ENCODE measurements around the gene DNAJC22.

The DNAJC22 gene

DNA sequence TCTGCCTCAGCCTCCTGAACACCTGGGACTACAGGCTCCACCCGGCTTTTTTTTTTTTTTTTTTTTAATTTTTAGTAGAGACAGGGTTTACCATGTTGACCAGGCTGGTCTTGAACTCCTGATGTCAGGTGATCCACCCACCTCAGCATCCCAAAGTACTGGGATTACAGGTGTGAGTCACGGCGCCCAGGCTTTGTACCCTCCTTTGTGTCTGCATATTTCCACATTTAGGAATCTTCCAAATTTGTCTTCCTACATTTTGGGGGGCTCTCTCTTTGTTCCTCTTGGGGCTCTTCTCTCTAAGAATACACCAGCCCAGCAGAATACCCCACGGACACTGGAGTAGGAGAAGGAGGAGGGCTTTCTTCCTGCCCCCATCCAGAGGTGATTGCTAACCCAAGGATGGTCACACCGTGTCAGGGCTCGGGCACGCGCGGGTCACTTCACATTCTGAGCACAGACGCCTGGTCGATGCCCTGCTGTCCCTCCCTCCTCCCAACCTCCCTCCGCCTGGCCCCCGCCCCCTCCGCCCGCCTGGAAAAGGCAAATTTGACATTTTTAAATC is 2.1 kb upstream of the DNAJC22 start:
- DNase-seq (ENCODE audit: low read depth in 1 of 2, low spot score in 1 of 2), result no peak

DNA sequence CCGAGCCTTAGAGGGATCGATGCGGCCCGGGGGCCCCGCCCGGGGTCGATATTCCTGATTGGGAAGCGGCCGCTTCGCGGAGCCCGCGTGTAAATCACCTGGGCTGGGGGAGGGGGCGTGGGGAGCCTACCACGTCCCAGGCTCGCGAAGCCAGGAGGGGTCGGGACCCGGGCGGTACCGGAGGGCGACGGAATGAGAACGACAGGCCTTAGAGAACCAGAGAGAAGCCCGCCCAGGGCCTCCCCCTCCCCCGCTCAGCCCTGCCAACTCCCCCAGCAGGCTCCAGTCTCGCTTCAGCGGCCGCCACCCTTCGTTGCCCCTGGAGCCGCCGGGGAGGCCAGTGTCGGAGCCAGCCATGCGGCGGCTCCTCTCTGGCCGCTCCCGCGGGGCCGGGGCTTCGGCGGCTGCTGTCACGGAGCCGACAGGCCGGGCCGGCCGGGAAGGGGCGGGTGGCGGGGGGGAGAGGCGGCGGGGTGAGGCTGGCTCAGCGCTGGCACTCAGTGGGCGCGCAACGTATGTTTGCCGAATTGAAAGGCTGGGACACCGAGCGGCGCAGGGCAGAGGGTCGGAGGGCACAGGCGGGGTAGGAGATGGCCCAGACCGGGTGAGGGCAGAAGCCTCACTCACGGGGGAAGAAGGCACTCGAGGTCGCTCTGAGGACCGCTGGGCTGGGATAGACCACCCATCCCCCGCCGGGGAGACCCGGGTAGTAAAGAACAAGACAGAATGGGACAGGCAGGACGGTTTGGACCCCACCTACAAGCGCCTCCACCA is 1.4 kb upstream of the DNAJC22 start:
- DNase-seq (ENCODE audit: low read depth in 1 of 2, low spot score in 1 of 2), result no peak

- no peak for DNase-seq (ENCODE audit: low read depth in 1 of 2, low spot score in 1 of 2)
These were observed 646 bp upstream of the DNAJC22 start for GRCh38 chr12:49345825-49346658.

DNA sequence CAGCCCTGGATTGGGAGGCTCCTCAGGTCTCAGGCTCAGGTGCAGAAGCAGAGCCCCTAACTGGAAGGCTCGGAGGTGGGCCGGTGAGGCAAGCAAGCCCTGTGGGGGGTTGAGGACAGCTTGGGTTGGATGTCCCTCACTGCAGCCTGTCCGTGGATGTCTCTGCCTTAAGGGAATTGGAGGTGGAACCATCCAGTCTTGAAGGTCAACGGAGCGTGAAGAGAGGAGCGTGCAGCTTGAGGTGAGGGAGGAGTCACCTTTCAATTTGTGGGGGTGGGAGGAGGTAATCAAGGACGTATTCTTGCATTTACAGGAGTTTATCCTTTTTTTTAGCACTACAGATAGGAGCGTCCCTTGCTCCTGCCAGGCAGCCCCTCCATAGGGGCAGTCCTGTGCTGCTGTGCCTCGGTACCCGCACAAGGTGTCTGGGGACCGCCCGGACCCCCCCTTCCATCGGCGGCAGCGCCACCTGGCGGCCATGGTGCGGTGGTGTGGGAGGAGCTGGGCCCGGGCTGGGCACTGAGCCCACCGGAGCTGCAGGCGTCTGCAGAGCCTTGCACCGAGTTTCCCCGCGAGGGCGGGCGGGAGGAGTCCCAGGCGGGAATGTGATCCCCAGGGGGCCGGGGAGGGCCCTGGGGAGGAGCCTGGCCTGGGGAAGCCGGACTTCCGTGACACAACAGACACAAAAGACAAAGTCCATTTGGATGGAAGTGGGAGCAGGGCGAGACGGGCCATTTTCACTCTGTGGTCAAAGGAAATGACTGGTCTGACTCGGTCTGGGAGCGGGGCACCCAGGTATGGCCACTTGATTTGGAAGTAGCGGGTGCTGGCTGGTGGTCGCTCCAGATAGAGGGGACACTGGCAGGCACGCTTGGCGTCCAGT is 864 bp downstream of the DNAJC22 start:
- DNase-seq (ENCODE audit: low read depth in 1 of 2, low spot score in 1 of 2), result peak; percentile 55 to 72

DNA sequence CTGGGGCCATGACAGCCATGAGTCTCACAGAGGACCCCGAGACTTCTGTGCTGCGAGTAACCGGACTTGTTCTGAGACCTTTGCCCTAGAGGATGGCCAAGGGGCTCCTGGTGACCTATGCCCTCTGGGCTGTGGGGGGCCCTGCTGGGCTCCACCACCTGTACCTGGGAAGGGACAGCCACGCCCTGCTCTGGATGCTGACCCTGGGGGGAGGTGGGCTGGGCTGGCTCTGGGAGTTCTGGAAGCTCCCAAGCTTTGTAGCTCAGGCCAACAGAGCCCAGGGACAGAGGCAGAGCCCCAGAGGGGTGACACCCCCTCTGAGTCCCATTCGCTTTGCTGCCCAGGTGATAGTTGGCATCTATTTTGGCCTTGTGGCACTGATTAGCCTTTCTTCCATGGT is 2.1 kb downstream of the DNAJC22 start:
- DNase-seq (ENCODE audit: low read depth in 1 of 2, low spot score in 1 of 2), result no peak

DNA sequence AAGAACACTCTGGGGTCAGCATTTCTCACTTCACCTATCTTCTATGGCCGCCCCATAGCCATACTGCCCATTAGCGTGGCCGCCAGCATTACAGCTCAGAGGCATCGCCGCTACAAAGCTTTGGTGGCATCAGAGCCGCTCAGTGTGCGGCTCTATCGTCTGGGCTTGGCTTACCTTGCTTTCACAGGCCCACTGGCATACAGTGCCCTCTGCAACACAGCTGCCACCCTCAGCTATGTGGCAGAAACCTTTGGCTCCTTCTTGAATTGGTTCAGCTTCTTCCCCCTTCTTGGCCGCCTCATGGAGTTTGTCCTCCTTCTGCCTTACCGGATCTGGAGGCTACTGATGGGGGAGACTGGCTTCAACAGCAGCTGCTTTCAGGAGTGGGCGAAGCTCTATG is 2.6 kb downstream of the DNAJC22 start:
- DNase-seq (ENCODE audit: low read depth in 1 of 2, low spot score in 1 of 2), result no peak

DNA sequence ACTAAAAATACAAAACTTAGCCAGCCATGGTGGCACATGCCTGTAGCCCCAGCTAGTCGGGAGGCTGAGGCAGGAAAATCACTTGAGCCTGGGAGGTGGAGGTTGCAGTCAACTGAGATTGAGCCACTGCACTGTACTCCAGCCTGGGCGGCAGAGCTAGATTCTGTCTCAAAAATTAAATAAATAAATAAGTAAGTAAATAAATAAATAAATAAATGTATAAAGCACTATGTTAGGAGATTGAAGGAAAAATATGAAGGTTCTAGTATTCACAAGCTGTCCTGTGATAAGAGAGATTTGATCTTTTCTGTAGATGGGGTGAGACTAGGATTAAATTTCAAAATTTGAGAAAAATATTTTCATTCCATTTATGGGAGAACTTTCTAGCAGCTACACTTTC is 5.7 kb downstream of the DNAJC22 start:
- DNase-seq (ENCODE audit: low read depth in 1 of 2, low spot score in 1 of 2), result no peak

DNA sequence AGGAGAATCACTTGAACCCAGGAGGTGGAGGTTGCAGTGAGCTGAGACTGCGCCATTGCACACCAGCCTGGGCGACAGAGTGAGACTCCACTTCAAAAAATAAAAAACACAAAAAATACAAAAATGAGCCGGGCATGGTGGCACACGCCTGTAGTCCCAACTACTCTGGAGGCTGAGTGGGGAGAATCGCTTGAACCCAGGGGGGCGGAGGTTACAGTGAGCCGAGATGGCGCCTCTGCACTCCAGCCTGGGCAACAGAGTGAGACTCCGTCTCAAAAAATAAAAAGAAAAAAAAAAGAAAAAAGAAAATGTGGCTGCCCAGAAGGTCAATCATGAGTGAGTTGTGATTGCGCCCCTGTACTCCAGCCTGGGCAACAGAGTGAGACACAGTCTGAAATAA is 9.2 kb downstream of the DNAJC22 start:
- DNase-seq (ENCODE audit: low read depth in 1 of 2, low spot score in 1 of 2), result no peak

DNA sequence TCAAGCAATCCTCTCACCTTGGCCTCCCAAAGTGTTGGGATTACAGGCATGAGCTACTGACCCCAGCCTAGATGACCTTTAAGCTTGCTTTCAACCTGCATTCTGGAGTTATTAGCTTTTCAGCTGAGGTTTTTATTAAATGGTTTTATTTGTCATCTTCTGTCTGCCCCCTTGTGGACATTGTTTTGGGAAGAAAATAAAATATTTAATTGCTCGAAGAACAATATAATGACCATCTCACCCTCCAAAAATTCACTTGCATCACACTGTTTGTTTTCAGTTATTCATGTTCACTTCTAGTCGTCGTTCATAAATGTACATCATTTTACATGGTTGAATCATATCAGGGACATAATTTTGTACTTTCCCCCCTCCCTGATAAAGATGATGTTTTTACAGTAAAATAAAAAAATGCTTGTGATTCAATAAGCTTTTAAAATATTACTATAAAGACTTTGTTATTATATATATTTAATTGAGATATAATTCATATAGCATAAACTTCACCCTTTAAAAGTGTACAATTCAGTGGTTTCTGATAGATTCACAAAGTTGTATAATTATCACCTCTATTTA is 10.5 kb downstream of the DNAJC22 start:
- no peak for DNase-seq (ENCODE audit: low read depth in 1 of 2, low spot score in 1 of 2)

DNA sequence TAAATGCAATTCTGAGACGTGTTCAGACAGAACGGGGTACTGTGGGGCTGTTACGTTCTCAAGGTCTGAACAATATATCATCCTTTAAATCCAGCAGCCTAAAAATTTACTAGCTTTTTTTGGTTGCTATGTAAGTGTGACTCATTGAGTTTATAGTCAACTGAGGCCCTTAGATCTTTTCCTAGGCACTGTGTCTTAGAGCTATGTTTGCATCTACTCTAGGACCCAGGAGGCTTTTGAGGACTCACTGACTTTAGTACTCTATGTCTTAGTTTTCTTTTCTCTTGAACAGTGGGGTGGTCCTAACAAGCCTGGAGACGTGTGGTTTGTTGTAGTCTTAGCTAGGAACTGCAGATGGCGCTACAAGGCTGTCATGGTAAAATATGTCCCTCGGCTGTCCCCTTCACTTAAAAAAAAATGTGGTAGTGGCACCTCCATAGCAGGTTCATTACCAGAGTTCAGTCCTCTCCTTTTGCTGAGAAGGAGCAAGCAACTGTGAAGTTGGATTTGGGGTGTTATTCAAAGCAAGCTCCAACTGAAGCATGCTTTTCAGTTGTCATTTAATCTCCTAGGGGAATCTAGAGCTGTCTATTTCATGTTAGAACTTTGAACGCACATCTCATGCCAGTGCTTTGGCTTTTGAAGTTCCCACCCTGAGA is 11.9 kb downstream of the DNAJC22 start:
- DNase-seq (ENCODE audit: low read depth in 1 of 2, low spot score in 1 of 2), result peak in 1 of 2 donors; percentile 48

- no peak for DNase-seq (ENCODE audit: low read depth in 1 of 2, low spot score in 1 of 2)
These were observed 13.0 kb downstream of the DNAJC22 start for GRCh38 chr12:49359671-49360070.

- no peak for DNase-seq (ENCODE audit: low read depth in 1 of 2, low spot score in 1 of 2)
These were observed 15.4 kb downstream of the DNAJC22 start for GRCh38 chr12:49362077-49362476.

- no peak for DNase-seq (ENCODE audit: low read depth in 1 of 2, low spot score in 1 of 2)
These were observed 18.3 kb downstream of the DNAJC22 start for GRCh38 chr12:49364989-49365388.

GRCh38 chr12:49365542-49365941 is 18.9 kb downstream of the DNAJC22 start:
- no peak for DNase-seq (ENCODE audit: low read depth in 1 of 2, low spot score in 1 of 2)

DNA sequence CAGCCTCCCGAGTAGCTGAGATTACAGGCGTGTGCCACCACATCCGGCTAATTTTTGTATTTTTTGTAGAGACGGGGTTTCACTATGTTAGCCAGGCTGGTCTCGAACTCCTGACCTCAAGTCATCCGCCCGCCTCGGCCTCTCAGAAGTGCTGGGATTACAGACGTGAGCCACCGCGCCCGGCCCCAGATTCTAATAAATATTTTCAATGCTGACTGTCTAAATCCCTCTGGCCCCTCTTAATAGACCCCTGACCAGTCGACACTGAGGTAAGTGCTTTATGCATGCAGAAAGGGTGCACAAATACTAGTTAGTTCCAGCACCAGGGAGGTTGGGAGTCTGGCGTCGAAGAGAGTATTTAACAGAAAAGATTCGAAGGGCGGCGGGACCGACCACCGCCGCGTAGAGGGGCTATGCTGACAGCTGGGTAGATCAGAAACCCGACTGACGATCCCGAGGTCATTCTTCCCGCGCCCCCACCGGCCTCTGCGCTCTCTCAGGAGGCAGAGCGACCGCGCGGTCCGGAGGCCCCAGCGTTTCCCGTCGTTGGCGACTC is 19.5 kb downstream of the DNAJC22 start:
- DNase-seq (ENCODE audit: low read depth in 1 of 2, low spot score in 1 of 2), result no peak

- peak; percentile 67 to 78 for DNase-seq (ENCODE audit: low read depth in 1 of 2, low spot score in 1 of 2)
These were observed 20.1 kb downstream of the DNAJC22 start for GRCh38 chr12:49366652-49367380.

GRCh38 chr12:49367381-49368239 is 20.9 kb downstream of the DNAJC22 start, which contains the start of gene SPATS2:
SPATS2 (plus strand) TSS chr12:49367462; CDS start chr12:49461013, 93,551 bp downstream.
- peak in 1 of 2 donors; percentile 63 for DNase-seq (ENCODE audit: low read depth in 1 of 2, low spot score in 1 of 2)

GRCh38 chr12:49368240-49368600 is 21.5 kb downstream of the DNAJC22 start:
- DNase-seq (ENCODE audit: low read depth in 1 of 2, low spot score in 1 of 2), result no peak

Data from activated CD4-positive, alpha-beta T cell treated with anti-CD3 and anti-CD28 coated beads, Interleukin-2, amount 50 U/mL, for 24 hours (primary cell).